DMS153 (cell line): Measurements from ENCODE around the gene RIPK4.
A peak's percentile ranks its signal among the peaks of the same experiment; 100 is the strongest.
"Not testable (repeated sequence)": the region's sequence is repeated elsewhere in the genome, so short reads cannot be mapped to it uniquely, and the experiment has no call there.

ENCODE experiments used
- DNase-seq: peaks from one replicate; lab custom pipeline; 2025; lab: John Stamatoyannopoulos, UW

RIPK4 gene

DNA sequence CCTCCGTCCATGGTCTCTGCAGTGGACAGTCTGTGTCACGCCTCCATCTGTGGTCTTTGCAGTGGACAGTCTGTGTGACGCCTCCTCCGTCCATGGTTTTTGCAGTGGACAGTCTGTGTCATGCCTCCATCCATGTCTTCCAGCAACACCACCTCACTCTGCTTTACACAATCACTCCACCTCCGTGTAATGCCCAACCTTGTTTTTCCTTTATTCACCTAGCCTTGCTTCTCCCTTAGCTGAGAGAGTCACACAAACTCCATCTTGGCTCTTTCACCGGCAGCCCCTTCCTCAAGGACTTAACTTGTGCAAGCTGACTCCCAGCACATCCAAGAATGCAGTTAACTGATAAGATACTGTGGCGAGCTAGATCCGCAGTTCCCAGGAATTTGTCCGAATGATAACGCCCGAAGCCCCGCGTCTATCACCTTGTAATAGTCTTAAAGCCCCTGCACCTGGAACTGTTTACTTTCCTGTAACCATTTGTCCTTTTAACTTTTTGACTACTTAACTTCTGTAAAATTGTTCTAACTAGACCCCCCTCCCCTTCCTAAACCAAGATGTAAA, 52.5 kb downstream of the RIPK4 start:
- DNase-seq, result not testable (repeated sequence)

- DNase-seq, result no peak
Observed at GRCh38 chr21:41713495-41714281, 53.2 kb downstream of the RIPK4 start.

DNA sequence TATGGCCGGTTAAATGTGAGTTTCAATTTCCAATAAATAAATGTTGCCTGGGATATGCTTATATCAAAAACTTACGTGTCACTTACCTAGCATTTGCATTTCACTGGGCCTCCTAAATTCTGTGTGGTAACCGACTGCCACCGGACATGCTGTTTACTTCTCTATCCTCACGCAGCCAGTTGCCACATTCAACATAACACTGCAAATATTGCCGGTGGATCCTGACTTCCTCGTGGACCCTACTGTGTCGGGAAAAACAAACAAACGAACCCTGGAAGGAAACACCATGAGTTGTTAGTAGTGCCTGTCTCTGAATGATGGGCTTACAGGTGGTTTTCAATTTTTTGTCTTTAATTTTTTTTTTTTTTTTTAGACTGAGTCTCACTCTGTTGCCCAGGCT, 54.1 kb downstream of the RIPK4 start:
- DNase-seq, result peak; percentile 46

DNA sequence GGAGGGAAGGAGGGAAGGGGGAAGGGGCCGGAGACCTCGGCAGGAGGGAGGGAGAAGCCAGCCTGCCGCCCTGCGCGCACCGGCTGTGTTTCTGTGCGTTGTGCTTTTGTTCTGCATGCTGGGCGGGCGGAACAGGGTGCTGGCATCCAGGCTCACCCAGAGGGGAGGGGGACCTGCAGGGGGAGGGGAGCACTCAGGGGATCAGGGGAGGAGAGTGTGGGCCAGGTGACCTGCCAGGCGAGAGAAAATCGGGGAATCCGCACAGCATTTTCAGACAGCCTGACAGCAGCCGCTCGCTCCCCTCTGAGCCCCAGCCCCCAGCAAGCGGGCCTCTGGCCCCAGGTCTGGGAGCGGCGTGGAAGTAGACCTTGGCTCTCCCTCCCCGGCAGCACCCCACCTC, 54.7 kb downstream of the RIPK4 start:
- DNase-seq, result no peak

DNA sequence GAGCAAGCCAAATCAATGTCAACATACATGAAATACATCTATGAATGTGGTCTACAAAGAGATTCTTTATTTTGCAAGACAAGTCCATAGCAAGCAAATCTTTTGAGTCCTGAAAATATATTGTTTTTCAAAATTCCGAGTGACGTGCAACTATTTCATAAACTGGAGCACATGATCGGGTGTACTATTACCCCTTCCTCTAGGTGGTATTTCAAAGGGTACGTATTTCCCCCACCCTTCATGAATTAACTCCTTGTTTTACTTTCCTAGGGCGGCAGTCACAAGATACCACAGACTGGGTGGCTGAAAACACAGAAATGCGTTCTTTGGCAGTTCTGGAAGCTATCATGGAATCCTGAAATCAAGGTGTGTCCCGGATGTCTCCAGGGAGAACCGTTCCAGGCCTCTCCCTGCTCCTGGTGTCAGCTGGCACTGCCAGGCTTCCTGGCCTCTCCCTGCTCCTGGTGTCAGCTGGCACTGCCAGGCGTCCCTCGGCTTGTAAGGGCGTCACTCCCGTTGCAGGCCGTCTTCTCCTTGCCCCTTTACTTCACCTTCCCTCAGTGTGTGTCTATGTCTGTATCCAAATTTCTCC, 55.3 kb downstream of the RIPK4 start:
- peak; percentile 22 for DNase-seq

GRCh38 chr21:41710823-41711160, 56.1 kb downstream of the RIPK4 start:
- DNase-seq, result no peak

DNA sequence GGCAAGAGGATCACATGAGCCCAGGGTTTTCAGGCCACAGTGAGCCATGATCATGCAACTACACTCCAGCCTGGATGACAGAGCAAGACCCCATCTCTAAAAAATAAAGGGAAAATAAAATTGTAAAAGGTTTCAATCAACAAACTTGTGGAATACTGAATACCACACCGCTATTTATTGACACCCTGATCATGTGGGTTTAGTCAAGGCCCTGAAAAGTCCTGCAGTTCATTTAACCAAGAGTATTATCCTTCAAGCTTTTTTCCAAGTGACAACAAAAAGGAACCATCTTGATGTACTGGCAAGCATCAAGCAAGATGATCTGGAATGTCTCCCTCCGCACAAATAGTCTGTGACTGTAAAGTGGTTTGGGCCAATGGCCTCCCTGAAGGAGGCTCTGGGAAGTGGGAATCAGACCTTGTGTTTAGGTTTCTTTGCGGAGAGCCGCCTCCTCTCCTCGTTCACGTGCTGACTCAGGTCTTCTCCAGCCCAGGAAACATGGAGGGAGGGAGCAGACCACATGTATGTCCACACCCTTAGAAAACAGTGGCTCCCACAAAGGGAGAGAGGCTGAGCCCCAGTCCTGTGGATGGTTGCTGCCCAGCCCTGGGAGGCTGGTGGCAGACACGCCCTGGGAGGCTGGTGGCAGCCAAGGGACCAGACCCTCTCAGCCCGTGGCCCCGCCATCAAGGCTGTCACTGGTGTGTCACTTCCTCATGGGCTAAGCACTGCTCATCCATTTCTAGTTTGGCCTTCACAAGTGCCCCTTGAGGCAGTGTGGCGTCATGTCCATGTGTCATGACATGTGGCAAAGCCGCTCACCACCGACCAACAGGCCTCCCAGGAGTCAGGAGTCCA, 56.7 kb downstream of the RIPK4 start:
- DNase-seq, result no peak

- DNase-seq, result no peak
Observed at GRCh38 chr21:41709166-41709565, 57.7 kb downstream of the RIPK4 start.

GRCh38 chr21:41707960-41708330, 58.9 kb downstream of the RIPK4 start:
- no peak for DNase-seq

- peak; percentile 69 for DNase-seq
Observed at GRCh38 chr21:41707231-41707959, 59.5 kb downstream of the RIPK4 start.

- DNase-seq, result no peak
Observed at GRCh38 chr21:41706678-41707077, 60.2 kb downstream of the RIPK4 start.

GRCh38 chr21:41706263-41706639, 60.6 kb downstream of the RIPK4 start:
- DNase-seq, result no peak

- DNase-seq, result no peak
Observed at GRCh38 chr21:41705546-41706262, 61.1 kb downstream of the RIPK4 start.

- peak; percentile 77 for DNase-seq
Observed at GRCh38 chr21:41703857-41704501, 62.9 kb downstream of the RIPK4 start.

- DNase-seq, result no peak
Observed at GRCh38 chr21:41701749-41702148, 65.1 kb downstream of the RIPK4 start.

GRCh38 chr21:41699311-41699710, 67.5 kb downstream of the RIPK4 start:
- no peak for DNase-seq

DNA sequence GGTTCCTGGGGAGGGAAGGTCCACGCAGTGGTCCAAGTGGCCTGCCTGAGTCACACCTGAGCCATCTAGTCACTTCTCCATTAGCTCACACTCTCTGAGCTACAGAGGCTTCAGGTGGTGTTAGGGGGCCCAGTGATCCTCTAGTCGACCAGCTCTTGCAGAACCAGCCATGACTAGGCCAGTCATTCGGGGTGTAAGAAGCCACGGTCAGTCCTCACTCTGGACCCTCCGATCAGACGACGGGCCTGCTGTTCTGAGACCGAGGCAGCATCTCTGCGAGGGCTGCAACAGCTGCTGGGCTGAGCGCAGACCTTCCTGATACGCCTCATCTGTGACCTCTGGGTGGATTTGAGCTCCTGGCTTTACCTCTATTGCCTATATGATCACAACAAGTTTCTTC, 68.8 kb downstream of the RIPK4 start:
- no peak for DNase-seq

DNA sequence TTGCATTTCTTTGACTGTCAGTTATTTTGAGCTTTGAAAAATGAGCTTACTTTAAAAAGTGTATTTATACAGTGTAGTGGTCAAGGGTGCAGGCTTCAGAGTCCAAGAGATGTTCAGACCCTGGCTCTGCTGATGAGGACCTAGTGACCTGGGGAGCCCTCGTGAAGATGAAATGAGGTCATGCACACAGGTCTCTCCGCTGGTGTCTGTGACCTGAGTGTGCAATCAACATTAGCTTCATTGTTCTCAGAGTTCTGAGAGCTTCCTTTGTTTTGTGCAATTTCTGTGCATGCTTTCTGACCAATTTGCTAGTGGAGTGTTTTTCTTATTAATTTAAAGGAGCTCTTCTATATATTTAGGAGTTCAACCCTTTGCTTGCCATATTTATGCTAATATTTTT, 71.3 kb downstream of the RIPK4 start:
- DNase-seq, result no peak

- DNase-seq, result not testable (repeated sequence)
Observed at GRCh38 chr21:41694042-41694441, 72.8 kb downstream of the RIPK4 start.

DNA sequence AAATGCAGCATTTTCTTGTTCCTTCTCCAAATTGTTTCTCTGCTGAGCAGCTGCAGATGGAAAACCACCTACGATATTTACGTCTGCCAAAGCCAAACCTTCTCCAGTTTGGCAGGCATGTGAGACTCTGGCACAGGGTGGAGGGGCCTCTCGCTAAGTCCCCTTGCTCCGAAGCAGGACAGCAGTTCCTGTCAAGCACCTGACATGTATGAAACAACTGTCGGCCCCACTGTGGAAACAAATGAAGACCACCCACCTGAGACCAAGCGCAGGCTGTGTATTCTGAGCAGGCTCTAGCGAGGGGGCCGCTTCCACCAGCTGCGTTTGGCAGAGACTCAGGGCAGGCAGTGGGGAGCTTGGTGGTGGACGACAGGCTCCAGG, 74.7 kb downstream of the RIPK4 start:
- no peak for DNase-seq
